Fibroblast of peridontal ligament (primary cell): ENCODE results near the gene TDRD3.
"Not testable (repeated sequence)": the region's sequence is repeated elsewhere in the genome, so short reads cannot be mapped to it uniquely, and the experiment has no call there.

Source experiments
- DNase-seq: peaks from one replicate; pipeline ENCODE4 v3.0.0-alpha.2; 2010; ENCODE audit errors: extremely low read depth

TDRD3 gene

GRCh38 chr13:60396783-60397703 is at the start of gene TDRD3:
TSS of gene TDRD3 (plus strand) at chr13:60397220. CDS start at chr13:60397365, 145 bp downstream.
- DNase-seq: peak; percentile 82

GRCh38 chr13:60347690-60348089 is 49.3 kb upstream of the TDRD3 start:
- DNase-seq: no peak

- no peak for DNase-seq
Observed at GRCh38 chr13:60348097-60348496, 48.9 kb upstream of the TDRD3 start.

GRCh38 chr13:60351326-60351725 is 45.7 kb upstream of the TDRD3 start:
- peak; percentile 94 for DNase-seq

- DNase-seq: peak; percentile 19
Observed at GRCh38 chr13:60351855-60352615, 45.0 kb upstream of the TDRD3 start.

GRCh38 chr13:60352644-60353043 is 44.4 kb upstream of the TDRD3 start:
- DNase-seq: no peak

- no peak for DNase-seq
Observed at GRCh38 chr13:60355056-60355455, 42.0 kb upstream of the TDRD3 start.

- DNase-seq: no peak
Observed at GRCh38 chr13:60356970-60357369, 40.0 kb upstream of the TDRD3 start.

GRCh38 chr13:60358453-60358852 is 38.6 kb upstream of the TDRD3 start:
- DNase-seq: no peak

GRCh38 chr13:60363288-60363687 is 33.7 kb upstream of the TDRD3 start:
- DNase-seq: no peak

GRCh38 chr13:60369242-60369641 is 27.8 kb upstream of the TDRD3 start:
- DNase-seq: no peak

- no peak for DNase-seq
Observed at GRCh38 chr13:60370343-60370742, 26.7 kb upstream of the TDRD3 start.

- DNase-seq: no peak
Observed at GRCh38 chr13:60372141-60372540, 24.9 kb upstream of the TDRD3 start.

- DNase-seq: not testable (repeated sequence)
Observed at GRCh38 chr13:60379282-60379681, 17.7 kb upstream of the TDRD3 start.

GRCh38 chr13:60379837-60380565 is 17.0 kb upstream of the TDRD3 start:
- no peak for DNase-seq

GRCh38 chr13:60384911-60385310 is 12.1 kb upstream of the TDRD3 start:
- DNase-seq: no peak

- DNase-seq: no peak
Observed at GRCh38 chr13:60386250-60386649, 10.8 kb upstream of the TDRD3 start.

- no peak for DNase-seq
Observed at GRCh38 chr13:60392131-60392530, 4.9 kb upstream of the TDRD3 start.

GRCh38 chr13:60395971-60396782 is 843 bp upstream of the TDRD3 start:
- peak; percentile 89 for DNase-seq

- DNase-seq: peak; percentile 65
Observed at GRCh38 chr13:60397704-60398378, 821 bp downstream of the TDRD3 start.
